Skeletal muscle tissue (tissue), 4 donors: ENCODE data around the gene NLRC5. TPM values are rescaled to one million over a fixed set of nuclear protein-coding genes. Genes with fewer than 3 reads are reported as not detected.
A peak's percentile ranks its signal among the peaks of the same experiment; 100 is the strongest.

Experiments
- H3K27ac ChIP-seq: one replicate; pipeline ENCODE4 v1.7.0; 2013; ENCODE audit warnings: mild to moderate bottlenecking, low read depth, low read length, inconsistent platforms
- H3K27me3 ChIP-seq, 3 donors: one replicate each; pipeline ENCODE4 v1.7.0; 2013; ENCODE audit warnings: low read length in 3 of 3; ENCODE audit not compliant: control insufficient read depth in 3 of 3, insufficient read depth in 3 of 3
- H3K36me3 ChIP-seq, 3 donors: one replicate each; pipeline ENCODE4 v1.7.0; 2013; ENCODE audit warnings: low read length in 3 of 3; ENCODE audit not compliant: control insufficient read depth in 3 of 3, insufficient read depth in 3 of 3
- H3K4me1 ChIP-seq, 3 donors: one replicate each; pipeline ENCODE4 v1.7.0; 2013; ENCODE audit warnings: low read length in 3 of 3, mild to moderate bottlenecking in 3 of 3; ENCODE audit not compliant: control insufficient read depth in 3 of 3, insufficient read depth in 3 of 3
- H3K4me3 ChIP-seq, 3 donors: one replicate each; pipeline ENCODE4 v1.7.0; 2013; ENCODE audit warnings: low read length in 3 of 3
- H3K9ac ChIP-seq, 3 donors: one replicate each; pipeline ENCODE4 v1.7.0; 2013; ENCODE audit warnings: low read length in 3 of 3, mild to moderate bottlenecking in 3 of 3, moderate library complexity in 2 of 3, low read depth in 1 of 3
- H3K9me3 ChIP-seq, 3 donors: one replicate each; pipeline ENCODE4 v1.7.0; 2013; ENCODE audit warnings: low read length in 3 of 3; ENCODE audit not compliant: control insufficient read depth in 3 of 3
- total RNA-seq: library from RNA; depleted of rRNA; stranded (reverse); fragments of >200 nt; gene quantifications from one replicate; pipeline ENCODE4 v1.2.3, GENCODE V29; 2014
- donor health status: Osteomylitis.

Gene NLRC5
- total RNA-seq, 1 donor from 2014 or later, result 5.7 TPM

DNA sequence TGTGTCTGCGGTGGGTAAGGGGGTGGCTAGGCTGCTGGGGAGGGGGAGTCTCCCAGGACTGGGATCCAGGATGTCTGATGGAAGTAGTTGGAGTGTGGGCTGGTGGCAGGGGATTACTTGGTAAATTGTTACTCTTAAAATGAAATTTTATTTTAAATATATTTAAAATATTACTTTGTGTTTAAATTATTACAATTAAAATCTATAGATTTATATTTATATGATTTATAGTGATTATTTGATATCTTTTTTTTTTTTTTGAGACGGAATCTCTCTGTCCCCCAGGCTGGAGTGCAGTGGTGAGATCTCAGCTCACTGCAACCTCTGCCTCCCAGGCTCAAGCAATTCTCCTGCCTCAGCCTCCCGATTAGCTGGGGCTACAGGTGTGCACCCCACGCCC lies 121.6 kb downstream of the NLRC5 start:
- Histone ChIP-seq H3K36me3 (peaks cover 0 to 9% (median 5%) of the 10 kb centered on the region in 3 donors), H3K27ac (no peak overlapping the region), H3K4me3 (no peak overlapping the region), H3K9ac (no peak overlapping the region), H3K27me3 (no peaks in the 10 kb centered on the region), H3K9me3 (no peaks in the 10 kb centered on the region), H3K4me1 (peaks cover 4 to 14% (median 9%) of the 10 kb centered on the region in 3 donors)

- Histone ChIP-seq H3K4me3 (no peak overlapping the region), H3K27me3 (no peaks in the 10 kb centered on the region), H3K4me1 (peaks cover 7 to 14% (median 8%) of the 10 kb centered on the region in 3 donors), H3K36me3 (peaks cover 0 to 9% (median 9%) of the 10 kb centered on the region in 3 donors), H3K9me3 (no peaks in the 10 kb centered on the region), H3K27ac (no peak overlapping the region), H3K9ac (no peak overlapping the region)
Measured at GRCh38 chr16:57111420-57111819, 122.1 kb downstream of the NLRC5 start.

GRCh38 chr16:57112403-57113041 lies 123.2 kb downstream of the NLRC5 start:
- H3K9me3 ChIP-seq, result no peaks in the 10 kb centered on the region
- no peaks in the 10 kb centered on the region for H3K27me3 ChIP-seq
- H3K4me1 ChIP-seq, result peaks cover 2 to 10% (median 7%) of the 10 kb centered on the region in 3 donors
- H3K9ac ChIP-seq, result no peak overlapping the region
- no peak overlapping the region for H3K27ac ChIP-seq
- H3K4me3 ChIP-seq, result no peak overlapping the region
- peaks cover 0 to 11% (median 9%) of the 10 kb centered on the region in 3 donors for H3K36me3 ChIP-seq

GRCh38 chr16:57113042-57113453 lies 123.7 kb downstream of the NLRC5 start:
- Histone ChIP-seq H3K9me3 (no peaks in the 10 kb centered on the region), H3K9ac (no peak overlapping the region), H3K27me3 (no peaks in the 10 kb centered on the region), H3K4me1 (peaks cover 2 to 10% (median 7%) of the 10 kb centered on the region in 3 donors), H3K4me3 (no peak overlapping the region), H3K27ac (no peak overlapping the region), H3K36me3 (peaks cover 0 to 11% (median 9%) of the 10 kb centered on the region in 3 donors)

DNA sequence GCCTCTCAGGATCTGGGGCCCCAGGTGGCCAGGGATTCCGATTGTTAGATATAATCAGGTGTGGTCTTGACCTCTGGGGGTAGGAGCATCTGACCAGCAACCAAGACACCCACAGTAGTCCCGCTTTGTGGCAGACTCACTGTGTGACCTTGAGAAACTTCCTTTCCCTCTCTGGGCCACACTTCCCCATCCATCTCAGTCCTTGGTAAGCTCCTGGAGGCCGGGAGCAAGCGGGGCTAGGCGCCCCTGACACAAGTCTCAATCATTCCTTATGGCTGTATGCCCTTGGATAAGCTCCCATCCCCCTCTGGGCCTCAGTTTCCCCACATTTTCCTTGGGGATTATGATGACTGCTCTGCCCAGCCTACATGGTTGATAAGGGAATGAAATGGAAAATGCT lies 124.3 kb downstream of the NLRC5 start:
- H3K4me1 ChIP-seq, result peaks cover 2 to 10% (median 7%) of the 10 kb centered on the region in 3 donors

GRCh38 chr16:57115168-57115513 lies 125.8 kb downstream of the NLRC5 start:
- Histone ChIP-seq H3K9me3 (no peaks in the 10 kb centered on the region), H3K27ac (no peak overlapping the region), H3K9ac (no peak overlapping the region)

More for the DNA sequence above, 124.3 kb downstream of the NLRC5 start:
- Histone ChIP-seq H3K4me3 (no peak overlapping the region), H3K27ac (no peak overlapping the region), H3K36me3 (peaks cover 0 to 11% (median 9%) of the 10 kb centered on the region in 3 donors), H3K9me3 (no peaks in the 10 kb centered on the region), H3K27me3 (no peaks in the 10 kb centered on the region), H3K9ac (no peak overlapping the region)

GRCh38 chr16:57115514-57116182 lies 126.3 kb downstream of the NLRC5 start:
- Histone ChIP-seq H3K4me1 (peaks cover 2 to 10% (median 7%) of the 10 kb centered on the region in 3 donors), H3K9me3 (no peaks in the 10 kb centered on the region), H3K9ac (peak overlapping the region in 2 of 3 donors; percentile 23 to 33), H3K36me3 (peaks cover 0 to 16% (median 9%) of the 10 kb centered on the region in 3 donors), H3K4me3 (no peak overlapping the region), H3K27ac (no peak overlapping the region), H3K27me3 (no peaks in the 10 kb centered on the region)

More at GRCh38 chr16:57115168-57115513, 125.8 kb downstream of the NLRC5 start:
- Histone ChIP-seq H3K36me3 (peaks cover 0 to 15% (median 9%) of the 10 kb centered on the region in 3 donors), H3K27me3 (no peaks in the 10 kb centered on the region), H3K4me1 (peaks cover 2 to 10% (median 7%) of the 10 kb centered on the region in 3 donors), H3K4me3 (no peak overlapping the region)

DNA sequence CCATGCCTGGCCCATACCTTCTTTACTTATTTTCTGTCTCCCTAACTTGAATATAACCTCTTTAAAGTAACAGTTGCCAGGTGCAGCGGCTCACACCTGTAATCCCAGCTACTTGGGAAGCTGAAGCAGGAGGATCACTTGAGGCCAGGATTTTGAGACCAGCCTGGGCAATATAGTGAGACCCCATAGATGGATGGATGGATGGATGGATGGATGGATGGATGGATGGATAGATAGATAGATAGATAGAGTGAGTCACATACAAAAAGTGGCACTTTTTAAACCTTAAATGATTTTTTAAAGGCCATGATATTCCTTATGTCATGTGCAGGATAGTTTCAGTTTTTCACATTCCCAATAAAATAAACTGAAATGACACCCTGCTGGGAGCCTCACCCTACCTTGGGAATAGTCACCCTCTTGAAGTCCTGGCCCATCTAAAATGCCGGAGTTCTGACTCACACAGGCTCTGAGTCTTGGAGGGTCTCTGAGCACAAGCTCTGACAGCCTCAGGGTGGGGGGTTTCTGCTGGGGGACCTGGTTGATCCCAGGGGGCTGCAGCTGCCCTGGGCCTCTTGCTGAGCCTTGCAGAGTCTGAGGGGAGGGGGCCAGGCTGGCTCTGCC lies 129.2 kb downstream of the NLRC5 start:
- H3K27ac ChIP-seq, result no peak overlapping the region
- H3K9me3 ChIP-seq, result no peaks in the 10 kb centered on the region
- H3K9ac ChIP-seq, result no peak overlapping the region
- H3K27me3 ChIP-seq, result no peaks in the 10 kb centered on the region
- peaks cover 4 to 24% (median 8%) of the 10 kb centered on the region in 3 donors for H3K36me3 ChIP-seq
- no peak overlapping the region for H3K4me3 ChIP-seq
- H3K4me1 ChIP-seq, result peaks cover 0 to 7% (median 5%) of the 10 kb centered on the region in 3 donors

GRCh38 chr16:57123216-57123973 lies 134.0 kb downstream of the NLRC5 start:
- H3K27ac ChIP-seq, result no peak overlapping the region

More at GRCh38 chr16:57123216-57123973, 134.0 kb downstream of the NLRC5 start:
- Histone ChIP-seq H3K4me3 (no peak overlapping the region), H3K9ac (no peak overlapping the region), H3K9me3 (no peaks in the 10 kb centered on the region), H3K36me3 (peaks cover 8 to 14% (median 13%) of the 10 kb centered on the region in 3 donors), H3K27me3 (no peaks in the 10 kb centered on the region), H3K4me1 (no peaks in the 10 kb centered on the region)
